Ureter (tissue), 1 donor: ENCODE results near the gene DHX34. TPM values are rescaled to one million over a fixed set of nuclear protein-coding genes. Genes with fewer than 3 reads are reported as not detected.

Experiments used
- DNase-seq: peaks from one replicate; pipeline ENCODE4 v3.0.0-alpha.2; 2020; ENCODE audit warnings: low spot score
- total RNA-seq: library from RNA; stranded (reverse); gene quantifications from one replicate; pipeline ENCODE4 v1.2.4, GENCODE V29; 2023
- donor health status: DM: yes; HTN: yes; CAD: no.

The DHX34 gene
- total RNA-seq, 1 donor from 2014 or later, result 20.6 TPM

GRCh38 chr19:47417107-47417745 is 68.1 kb downstream of the DHX34 start:
- DNase-seq, result no peak

GRCh38 chr19:47417746-47418691 is 68.9 kb downstream of the DHX34 start:
- DNase-seq, result no peak

- DNase-seq, result no peak
Measured at GRCh38 chr19:47418692-47419029, 69.5 kb downstream of the DHX34 start.

- DNase-seq, result no peak
Measured at GRCh38 chr19:47419030-47419783, 70.1 kb downstream of the DHX34 start, which contains the start of gene MEIS3. TSS of gene MEIS3 (minus strand) at chr19:47419527. CDS start at chr19:47419081, 446 bp downstream.

- DNase-seq, result no peak
Measured at GRCh38 chr19:47419789-47420188, 70.7 kb downstream of the DHX34 start.

GRCh38 chr19:47421244-47421786 is 72.2 kb downstream of the DHX34 start:
- no peak for DNase-seq

- DNase-seq, result no peak
Measured at GRCh38 chr19:47421844-47422395, 72.8 kb downstream of the DHX34 start.

GRCh38 chr19:47422417-47423163 is 73.5 kb downstream of the DHX34 start:
- no peak for DNase-seq

GRCh38 chr19:47423203-47423882 is 74.2 kb downstream of the DHX34 start:
- no peak for DNase-seq

GRCh38 chr19:47427241-47428176 is 78.4 kb downstream of the DHX34 start:
- DNase-seq, result peak; percentile 61

- peak; percentile 86 for DNase-seq
Measured at GRCh38 chr19:47428177-47428894, 79.2 kb downstream of the DHX34 start.

GRCh38 chr19:47429140-47429793 is 80.2 kb downstream of the DHX34 start:
- no peak for DNase-seq

- DNase-seq, result no peak
Measured at GRCh38 chr19:47430041-47430802, 81.1 kb downstream of the DHX34 start.

- no peak for DNase-seq
Measured at GRCh38 chr19:47432091-47432490, 83.0 kb downstream of the DHX34 start.
